BJ (cell line): ENCODE measurements around the gene DENND2D. TPM values are rescaled to one million over a fixed set of nuclear protein-coding genes. Genes with fewer than 3 reads are reported as not detected.

Source experiments
- CTCF ChIA-PET: fragments of 350-600 bp; formaldehyde crosslinking; extraction: SDS; loops from one replicate; lab custom pipeline; 2021; ENCODE audit warnings: antibody characterized with exemption, inconsistent platforms; lab: Yijun Ruan, JAX
- POLR2A ChIA-PET: fragments of 300-600 bp; sonication (Branson Sonifier 250); formaldehyde crosslinking; extraction: SDS; loops from one replicate; lab custom pipeline; 2021; ENCODE audit warnings: antibody characterized with exemption; lab: Charles Lee
- DNase-seq: peaks from one replicate; pipeline ENCODE4 v3.0.0-alpha.2; 2011; ENCODE audit warnings: low read depth
- H3K27me3 ChIP-seq: 2 replicates; pipeline ENCODE4 v1.6.0; 2011; ENCODE audit warnings: low read length; ENCODE audit not compliant: control insufficient read depth, insufficient read depth
- H3K36me3 ChIP-seq: 2 replicates; pipeline ENCODE4 v1.5.1; 2011; ENCODE audit warnings: low read length; ENCODE audit not compliant: control insufficient read depth, insufficient read depth
- H3K4me3 ChIP-seq: 2 replicates; pipeline ENCODE4 v1.5.1; 2011; ENCODE audit warnings: low read depth, mild to moderate bottlenecking, control low read depth, low read length
- polyA plus RNA-seq: library from polyadenylated mRNA; depleted of rRNA; stranded (reverse); fragments of >200 nt; gene quantifications from 2 replicates; pipeline ENCODE4 v1.2.3, GENCODE V29; 2011
- TF ChIP-seq, protein P1 (sequence below): IDR thresholded peaks from 2 replicates; pipeline ENCODE4 v1.5.1; 2011; ENCODE audit warnings: low read depth, mild to moderate bottlenecking, control low read depth, inconsistent platforms, low read length, moderate library complexity; ENCODE audit not compliant: insufficient read depth

DENND2D gene
- polyA plus RNA-seq, 1 experiment = 3.9 TPM

- Histone ChIP-seq H3K27me3 (no peaks in the 10 kb centered on the region), H3K4me3 (no peak overlapping the region), H3K36me3 (no peaks in the 10 kb centered on the region)
- POLR2A ChIA-PET = no interaction called here
- CTCF ChIA-PET = interaction anchor here (0.7 to 1.4 kb wide), 3 partner anchors 8 to 185 kb away, joined by 3 read pairs; no protein-coding TSS in a partner anchor
- TF ChIP-seq, protein P1, sequence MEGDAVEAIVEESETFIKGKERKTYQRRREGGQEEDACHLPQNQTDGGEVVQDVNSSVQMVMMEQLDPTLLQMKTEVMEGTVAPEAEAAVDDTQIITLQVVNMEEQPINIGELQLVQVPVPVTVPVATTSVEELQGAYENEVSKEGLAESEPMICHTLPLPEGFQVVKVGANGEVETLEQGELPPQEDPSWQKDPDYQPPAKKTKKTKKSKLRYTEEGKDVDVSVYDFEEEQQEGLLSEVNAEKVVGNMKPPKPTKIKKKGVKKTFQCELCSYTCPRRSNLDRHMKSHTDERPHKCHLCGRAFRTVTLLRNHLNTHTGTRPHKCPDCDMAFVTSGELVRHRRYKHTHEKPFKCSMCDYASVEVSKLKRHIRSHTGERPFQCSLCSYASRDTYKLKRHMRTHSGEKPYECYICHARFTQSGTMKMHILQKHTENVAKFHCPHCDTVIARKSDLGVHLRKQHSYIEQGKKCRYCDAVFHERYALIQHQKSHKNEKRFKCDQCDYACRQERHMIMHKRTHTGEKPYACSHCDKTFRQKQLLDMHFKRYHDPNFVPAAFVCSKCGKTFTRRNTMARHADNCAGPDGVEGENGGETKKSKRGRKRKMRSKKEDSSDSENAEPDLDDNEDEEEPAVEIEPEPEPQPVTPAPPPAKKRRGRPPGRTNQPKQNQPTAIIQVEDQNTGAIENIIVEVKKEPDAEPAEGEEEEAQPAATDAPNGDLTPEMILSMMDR = no peak
- no peak for DNase-seq
Measured at GRCh38 chr1:111214884-111215283, 14.4 kb upstream of the DENND2D start.

DNA sequence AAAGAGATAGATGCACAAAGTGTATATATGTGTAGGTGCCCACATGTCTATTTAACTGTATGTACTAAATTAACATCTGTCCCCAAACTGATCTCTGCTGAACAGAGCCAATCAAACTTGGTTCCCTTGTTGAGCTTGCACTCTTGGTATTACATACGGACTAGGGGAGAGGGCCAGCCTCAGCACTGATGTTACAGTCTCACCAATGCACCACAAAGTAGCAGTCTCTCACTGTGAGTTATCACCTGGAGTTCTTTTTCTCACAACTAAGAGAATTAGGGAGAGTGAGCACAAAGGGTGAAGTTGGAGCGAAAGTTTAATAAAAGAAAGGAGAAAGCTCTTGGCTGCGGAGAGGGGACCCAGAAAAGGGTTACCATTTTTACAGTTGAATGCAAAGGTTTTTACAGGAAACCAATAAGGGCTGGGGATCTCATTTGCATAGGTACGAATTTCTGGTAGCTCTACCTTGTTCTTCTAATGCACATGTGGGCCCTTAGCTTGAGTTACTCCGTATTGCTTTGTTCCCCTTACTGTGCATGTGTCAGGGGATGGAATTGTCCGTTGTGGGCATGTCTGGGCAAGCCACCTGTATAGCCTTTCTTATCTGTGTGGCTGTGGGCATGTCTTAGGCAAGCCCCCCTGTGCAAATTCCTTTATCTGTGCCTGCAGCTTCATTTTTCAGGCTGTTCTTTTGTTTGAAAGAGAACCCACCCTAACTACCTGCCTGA, 13.8 kb upstream of the DENND2D start:
- CTCF ChIA-PET = interaction anchor here (0.7 to 0.9 kb wide), 2 partner anchors 9 to 31 kb away, joined by 3 read pairs; no protein-coding TSS in a partner anchor
- POLR2A ChIA-PET = no interaction called here
- TF ChIP-seq, protein P1 = no peak
- Histone ChIP-seq H3K27me3 (no peaks in the 10 kb centered on the region), H3K36me3 (no peaks in the 10 kb centered on the region), H3K4me3 (no peak overlapping the region)
- DNase-seq = no peak

DNA sequence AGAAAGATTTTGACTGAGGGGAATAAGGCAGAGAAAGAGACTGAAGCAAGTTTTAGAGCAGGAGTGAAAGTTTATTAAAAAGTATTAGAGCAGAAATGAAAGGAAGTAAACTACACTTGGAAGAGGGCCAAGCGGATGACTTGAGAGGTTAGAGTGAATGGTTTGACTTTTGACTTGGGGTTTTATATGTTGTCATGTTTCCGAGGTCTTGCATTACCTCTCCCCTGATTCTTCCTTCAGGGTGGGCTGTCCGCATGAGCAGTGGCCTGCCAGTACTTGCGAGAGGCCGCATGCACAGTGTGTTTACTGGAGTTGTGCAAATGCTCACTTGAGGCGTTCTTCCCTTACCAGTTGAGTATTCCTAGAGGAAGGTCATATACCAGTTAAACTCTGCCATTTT, 13.0 kb upstream of the DENND2D start:
- no peaks in the 10 kb centered on the region for H3K36me3 ChIP-seq
- TF ChIP-seq, protein P1 = no peak
- CTCF ChIA-PET = no interaction called here
- no peak overlapping the region for H3K4me3 ChIP-seq
- no peak for DNase-seq
- H3K27me3 ChIP-seq = 0 out of 2 replicates have a peak, but pooled peaks cover 2% of the 10 kb centered on the region
- POLR2A ChIA-PET = no interaction called here

- POLR2A ChIA-PET = interaction anchor here (0.5 kb wide), 1 partner anchor 1099 kb away, joined by 12 read pairs; no protein-coding TSS in a partner anchor
Measured at GRCh38 chr1:111212634-111213335, 12.3 kb upstream of the DENND2D start.

More at GRCh38 chr1:111212634-111213335, 12.3 kb upstream of the DENND2D start:
- TF ChIP-seq, protein P1 = no peak
- H3K27me3 ChIP-seq = 0 out of 2 replicates have a peak, but pooled peaks cover 2% of the 10 kb centered on the region
- DNase-seq = no peak
- no peak overlapping the region for H3K4me3 ChIP-seq
- CTCF ChIA-PET = interaction anchor here (0.8 kb wide), 1 partner anchor 10 kb away, joined by 3 read pairs; no protein-coding TSS in a partner anchor
- no peaks in the 10 kb centered on the region for H3K36me3 ChIP-seq
